Endodermal cell (in vitro differentiated cells): ENCODE measurements around the gene CERS6. TPM values are rescaled to one million over a fixed set of nuclear protein-coding genes. Genes with fewer than 3 reads are reported as not detected.

Experiments
- DNase-seq: peaks from one replicate; pipeline ENCODE4 v3.0.0-alpha.2; 2017
- H3K27ac ChIP-seq: 2 replicates; pipeline ENCODE4 v1.5.1; 2013; ENCODE audit warnings: mild to moderate bottlenecking, low read depth, low read length, moderate library complexity
- H3K27me3 ChIP-seq: 2 replicates; pipeline ENCODE4 v1.6.1; 2013; ENCODE audit warnings: mild to moderate bottlenecking, low read length, moderate library complexity; ENCODE audit not compliant: insufficient read depth, control insufficient read depth, poor library complexity, severe bottlenecking
- H3K36me3 ChIP-seq: 2 replicates; pipeline ENCODE4 v1.7.0; 2013; ENCODE audit warnings: mild to moderate bottlenecking, low read length, moderate library complexity; ENCODE audit not compliant: control insufficient read depth, insufficient read depth
- H3K4me1 ChIP-seq: one replicate; pipeline ENCODE4 v1.7.0; 2013; ENCODE audit warnings: low read length; ENCODE audit not compliant: control insufficient read depth, insufficient read depth
- H3K4me3 ChIP-seq: 2 replicates; pipeline ENCODE4 v1.5.1; 2013; ENCODE audit warnings: mild to moderate bottlenecking, low read length, moderate library complexity
- H3K9ac ChIP-seq: 2 replicates; pipeline ENCODE4 v1.6.1; 2013; ENCODE audit warnings: mild to moderate bottlenecking, low read length, moderate library complexity; ENCODE audit not compliant: poor library complexity, severe bottlenecking; ENCODE audit errors: extremely low read depth
- H3K9me3 ChIP-seq: 2 replicates; pipeline ENCODE4 v1.6.1; 2013; ENCODE audit warnings: mild to moderate bottlenecking, low read length, moderate library complexity; ENCODE audit not compliant: control insufficient read depth
- H3K27ac Mint-ChIP-seq: 2 replicates; pipeline ENCODE4 v1.8.0; 2020; ENCODE audit warnings: mixed read lengths
- H3K27me3 Mint-ChIP-seq: 2 replicates; pipeline ENCODE4 v1.8.0; 2021; ENCODE audit warnings: mild to moderate bottlenecking, mixed read lengths; ENCODE audit not compliant: insufficient read depth
- H3K36me3 Mint-ChIP-seq: 2 replicates; pipeline ENCODE4 v1.8.0; 2020; ENCODE audit warnings: low read depth, mixed read lengths
- H3K4me1 Mint-ChIP-seq: 2 replicates; pipeline ENCODE4 v1.8.0; 2020; ENCODE audit warnings: mixed read lengths
- H3K4me3 Mint-ChIP-seq: 2 replicates; pipeline ENCODE4 v1.8.0; 2020; ENCODE audit warnings: mild to moderate bottlenecking, moderate library complexity, mixed read lengths
- H3K9me3 Mint-ChIP-seq: 2 replicates; pipeline ENCODE4 v1.8.0; 2020; ENCODE audit warnings: mild to moderate bottlenecking, mixed read lengths
- WGBS, 2 experiments: methylation state at CpG; one replicate each; pipeline versions ENCODE4 v1.1.5 to v1.1.7; 2013; ENCODE audit warnings: missing lambda C conversion rate in 2 of 2, mixed read lengths in 1 of 2; ENCODE audit not compliant: insufficient coverage in 1 of 2, insufficient read length in 1 of 2; 5-methylcytosine and 5-hydroxymethylcytosine counted together
- total RNA-seq, 2 donors: library from RNA; stranded (reverse); fragmentation: NEBNext Ultra II Directional in 1 of 2; extraction: Animal tissue kit (Norgen Biotek cat#: 25700) in 1 of 2; gene quantifications; 2 replicates in 1 of 2; 3 replicates in 1 of 2; pipeline ENCODE4 v1.2.1, GENCODE V29; 2021
- TF ChIP-seq, protein P1 (sequence below): fragments of 200-600 bp; sonication (generic); conservative IDR thresholded peaks from 2 replicates; pipeline ENCODE4 v1.5.0; 2021; ENCODE audit warnings: antibody characterized with exemption, mild to moderate bottlenecking

CERS6 gene
- total RNA-seq, 2 donors from 2014 or later = 41.3 to 52.0 TPM

- TF ChIP-seq, protein P1, sequence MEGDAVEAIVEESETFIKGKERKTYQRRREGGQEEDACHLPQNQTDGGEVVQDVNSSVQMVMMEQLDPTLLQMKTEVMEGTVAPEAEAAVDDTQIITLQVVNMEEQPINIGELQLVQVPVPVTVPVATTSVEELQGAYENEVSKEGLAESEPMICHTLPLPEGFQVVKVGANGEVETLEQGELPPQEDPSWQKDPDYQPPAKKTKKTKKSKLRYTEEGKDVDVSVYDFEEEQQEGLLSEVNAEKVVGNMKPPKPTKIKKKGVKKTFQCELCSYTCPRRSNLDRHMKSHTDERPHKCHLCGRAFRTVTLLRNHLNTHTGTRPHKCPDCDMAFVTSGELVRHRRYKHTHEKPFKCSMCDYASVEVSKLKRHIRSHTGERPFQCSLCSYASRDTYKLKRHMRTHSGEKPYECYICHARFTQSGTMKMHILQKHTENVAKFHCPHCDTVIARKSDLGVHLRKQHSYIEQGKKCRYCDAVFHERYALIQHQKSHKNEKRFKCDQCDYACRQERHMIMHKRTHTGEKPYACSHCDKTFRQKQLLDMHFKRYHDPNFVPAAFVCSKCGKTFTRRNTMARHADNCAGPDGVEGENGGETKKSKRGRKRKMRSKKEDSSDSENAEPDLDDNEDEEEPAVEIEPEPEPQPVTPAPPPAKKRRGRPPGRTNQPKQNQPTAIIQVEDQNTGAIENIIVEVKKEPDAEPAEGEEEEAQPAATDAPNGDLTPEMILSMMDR = no peak
- Histone ChIP-seq H3K36me3 (peaks cover 19% of the 10 kb centered on the region), H3K9ac (no peak overlapping the region), H3K27ac (no peak overlapping the region), H3K4me1 (peaks cover 11% of the 10 kb centered on the region), H3K4me3 (no peak overlapping the region), H3K27me3 (no peaks in the 10 kb centered on the region), H3K9me3 (peaks cover 12% of the 10 kb centered on the region)
- no peak overlapping the region for H3K27ac Mint-ChIP-seq
- WGBS, 2 experiments = 78 to 87% methylated on average over 1 of the region's 1 CpG
- H3K36me3 Mint-ChIP-seq = peaks cover 14% of the 10 kb centered on the region
- H3K4me3 Mint-ChIP-seq = no peak overlapping the region
- DNase-seq = no peak
- H3K27me3 Mint-ChIP-seq = no peaks in the 10 kb centered on the region
- H3K9me3 Mint-ChIP-seq = peaks cover 6% of the 10 kb centered on the region
- peaks cover 54% of the 10 kb centered on the region for H3K4me1 Mint-ChIP-seq
Observed at GRCh38 chr2:168495524-168495923, 39.5 kb downstream of the CERS6 start.

DNA sequence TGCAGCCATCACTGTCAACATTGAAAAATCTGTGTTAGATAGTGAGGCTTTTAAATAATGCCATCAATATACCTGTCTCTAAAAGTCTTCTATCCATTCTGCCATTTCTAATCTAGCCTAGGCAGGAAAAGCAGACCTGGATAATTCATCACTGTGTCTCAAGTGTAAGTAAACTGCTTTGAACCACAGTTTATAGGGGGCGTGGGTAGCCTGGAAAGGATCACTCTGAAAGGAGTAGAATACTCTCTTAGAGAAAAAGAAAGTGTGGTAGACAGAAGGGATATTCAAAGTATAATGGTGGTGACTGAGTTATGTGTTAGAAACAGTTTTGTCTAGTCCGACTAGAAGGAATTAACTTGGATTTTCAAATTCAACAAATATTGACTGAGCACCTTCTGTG, 40.8 kb downstream of the CERS6 start:
- no peak overlapping the region for H3K4me3 Mint-ChIP-seq
- 93 to 100% methylated on average over 1 to 2 of the region's 2 CpGs for WGBS, 2 experiments
- no peaks in the 10 kb centered on the region for H3K27me3 ChIP-seq

GRCh38 chr2:168499500-168499899, 43.4 kb downstream of the CERS6 start:
- Histone ChIP-seq H3K27ac (no peak overlapping the region), H3K9ac (no peak overlapping the region), H3K27me3 (no peaks in the 10 kb centered on the region), H3K4me3 (peak overlapping the region; percentile 7), H3K4me1 (peaks cover 11% of the 10 kb centered on the region), H3K9me3 (peaks cover 28% of the 10 kb centered on the region), H3K36me3 (peaks cover 18% of the 10 kb centered on the region)
- H3K4me3 Mint-ChIP-seq = no peak overlapping the region
- H3K36me3 Mint-ChIP-seq = peaks cover 21% of the 10 kb centered on the region
- no peak overlapping the region for H3K27ac Mint-ChIP-seq
- WGBS, 2 experiments = 73% methylated on average over 4 of the region's 4 CpGs
- peaks cover 39% of the 10 kb centered on the region for H3K4me1 Mint-ChIP-seq
- TF ChIP-seq, protein P1 = no peak
- peaks cover 9% of the 10 kb centered on the region for H3K9me3 Mint-ChIP-seq
- H3K27me3 Mint-ChIP-seq = no peaks in the 10 kb centered on the region
- no peak for DNase-seq

More for the DNA sequence above, 40.8 kb downstream of the CERS6 start:
- Histone ChIP-seq H3K9ac (no peak overlapping the region), H3K27ac (no peak overlapping the region), H3K4me3 (no peak overlapping the region), H3K4me1 (peaks cover 17% of the 10 kb centered on the region), H3K36me3 (peaks cover 19% of the 10 kb centered on the region), H3K9me3 (peaks cover 12% of the 10 kb centered on the region)
- Mint-ChIP-seq H3K27ac (no peak overlapping the region), H3K27me3 (no peaks in the 10 kb centered on the region), H3K4me1 (peaks cover 55% of the 10 kb centered on the region), H3K9me3 (peaks cover 6% of the 10 kb centered on the region), H3K36me3 (peaks cover 14% of the 10 kb centered on the region)
- DNase-seq = no peak
- TF ChIP-seq, protein P1 = no peak
